GM04504 (cell line): Measurements from ENCODE around the gene FAM83F.

Experiments
- DNase-seq: peaks from one replicate; pipeline ENCODE4 v3.0.0-alpha.2; 2012; ENCODE audit warnings: low read depth

FAM83F gene

GRCh38 chr22:39994041-39994565 is 651 bp upstream of the FAM83F start:
- no peak for DNase-seq

- no peak for DNase-seq
Measured at GRCh38 chr22:39995393-39996252, 869 bp downstream of the FAM83F start.

- DNase-seq: no peak
Measured at GRCh38 chr22:39996732-39997131, 2.0 kb downstream of the FAM83F start.

GRCh38 chr22:39997421-39997820 is 2.7 kb downstream of the FAM83F start:
- DNase-seq: no peak

GRCh38 chr22:39997939-39998726 is 3.4 kb downstream of the FAM83F start:
- DNase-seq: no peak

GRCh38 chr22:39999144-39999757 is 4.5 kb downstream of the FAM83F start:
- DNase-seq: no peak

GRCh38 chr22:40000171-40000570 is 5.4 kb downstream of the FAM83F start:
- no peak for DNase-seq

GRCh38 chr22:40001106-40001505 is 6.4 kb downstream of the FAM83F start:
- DNase-seq: no peak

GRCh38 chr22:40001800-40002577 is 7.2 kb downstream of the FAM83F start:
- DNase-seq: no peak

- DNase-seq: no peak
Measured at GRCh38 chr22:40002935-40003715, 8.4 kb downstream of the FAM83F start.

GRCh38 chr22:40004836-40005235 is 10.1 kb downstream of the FAM83F start:
- DNase-seq: no peak

GRCh38 chr22:40006641-40007040 is 11.9 kb downstream of the FAM83F start:
- DNase-seq: no peak

GRCh38 chr22:40007853-40008710 is 13.3 kb downstream of the FAM83F start:
- no peak for DNase-seq

GRCh38 chr22:40008726-40009291 is 14.1 kb downstream of the FAM83F start:
- no peak for DNase-seq

GRCh38 chr22:40009292-40009774 is 14.6 kb downstream of the FAM83F start:
- DNase-seq: no peak

GRCh38 chr22:40009951-40010671 is 15.4 kb downstream of the FAM83F start:
- no peak for DNase-seq

- no peak for DNase-seq
Measured at GRCh38 chr22:40010746-40011145, 16.0 kb downstream of the FAM83F start.

- DNase-seq: no peak
Measured at GRCh38 chr22:40014667-40015248, 20.0 kb downstream of the FAM83F start.
